Breast epithelium (tissue), 4 donors: Measurements from ENCODE around the gene SLC17A4. TPM values are rescaled to one million over a fixed set of nuclear protein-coding genes. Genes with fewer than 3 reads are reported as not detected.

ENCODE experiments used
- DNase-seq, 2 donors: peaks; one replicate each; pipeline ENCODE4 v3.0.0-alpha.2; 2019; ENCODE audit warnings: low spot score in 2 of 2
- H3K27ac ChIP-seq, 2 donors: fragments of 200-600 bp; sonication (generic) in 1 of 2; one replicate each; pipeline ENCODE4 v1.5.1; 2016 to 2019; ENCODE audit warnings: mild to moderate bottlenecking in 1 of 2
- H3K27me3 ChIP-seq, 2 donors: fragments of 200-600 bp; sonication (generic) in 1 of 2; one replicate each; pipeline versions ENCODE4 v1.5.1 to v1.6.0; 2017 to 2019; ENCODE audit warnings: control low read depth in 1 of 2, mild to moderate bottlenecking in 1 of 2
- H3K36me3 ChIP-seq: fragments of 200-600 bp; one replicate; pipeline ENCODE4 v1.5.1; 2019
- H3K4me1 ChIP-seq, 2 donors: fragments of 200-600 bp; sonication (generic); one replicate each; pipeline ENCODE4 v1.5.1; 2016 to 2019; ENCODE audit warnings: control low read depth in 1 of 2
- H3K4me3 ChIP-seq, 3 donors: fragments of 200-600 bp; sonication (generic); 1 replicate in 2 of 3; 2 replicates in 1 of 3; pipeline ENCODE4 v1.5.1; 2016 to 2019; ENCODE audit warnings: mild to moderate bottlenecking in 3 of 3, moderate library complexity in 2 of 3
- H3K9me3 ChIP-seq, 2 donors: fragments of 200-600 bp; sonication (generic) in 1 of 2; one replicate each; pipeline ENCODE4 v1.5.1; 2016 to 2019; ENCODE audit warnings: control low read depth in 1 of 2
- POLR2A ChIP-seq: fragments of 450-650 bp; IDR thresholded peaks from one replicate; pipeline ENCODE4 v1.6.1; 2016; ENCODE audit warnings: antibody characterized with exemption, mild to moderate bottlenecking, moderate library complexity
- POLR2AphosphoS5 ChIP-seq, 3 donors: sonication (generic); formaldehyde crosslinking; IDR thresholded peaks; one replicate each; pipeline ENCODE4 v1.6.1; 2017; ENCODE audit warnings: antibody characterized with exemption in 3 of 3
- intact Hi-C: fragments of 100-400 bp; cut with DNase I; formaldehyde crosslinking; loops from one replicate; pipeline ENCODE4 v1.15.1; 2023; ENCODE audit warnings: low total_unique reads
- total RNA-seq, 3 donors: library from RNA; depleted of rRNA; stranded (reverse); fragments of >200 nt; gene quantifications; one replicate each; pipeline ENCODE4 v1.1.0, GENCODE V29; 2016
- TF ChIP-seq, protein P1 (sequence below), 3 donors: fragments of 450-650 bp; IDR thresholded peaks; one replicate each; pipeline ENCODE4 v1.5.1; 2016 to 2017; ENCODE audit warnings: antibody characterized with exemption in 3 of 3, mild to moderate bottlenecking in 3 of 3, moderate library complexity in 3 of 3

SLC17A4 gene
- total RNA-seq, 3 donors from 2014 or later, result 0.98 TPM; not detected in 2

DNA sequence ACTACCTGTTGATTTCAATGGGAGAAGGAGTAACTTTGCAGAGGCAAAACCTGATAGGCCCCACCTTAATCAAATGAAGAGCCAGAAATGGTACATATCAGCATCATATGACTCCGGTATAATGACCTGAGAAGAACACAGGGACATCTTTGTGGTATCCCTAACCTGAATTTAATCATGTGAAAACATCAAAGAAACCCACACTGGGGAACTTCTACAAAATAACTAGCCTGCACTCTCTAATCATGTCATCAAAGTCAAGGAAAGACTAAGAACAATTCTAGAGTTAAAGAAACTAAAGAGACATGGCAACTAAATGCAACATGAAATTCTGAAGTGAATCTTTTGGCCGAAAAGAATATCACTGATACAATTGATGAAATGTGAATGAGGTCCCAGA lies 34.9 kb downstream of the SLC17A4 start:
- no peak overlapping the region for H3K4me3 ChIP-seq
- TF ChIP-seq POLR2A (no peak), POLR2AphosphoS5 (IDR thresholded peaks at IDR 0.05) (no peak)
- TF ChIP-seq, protein P1, sequence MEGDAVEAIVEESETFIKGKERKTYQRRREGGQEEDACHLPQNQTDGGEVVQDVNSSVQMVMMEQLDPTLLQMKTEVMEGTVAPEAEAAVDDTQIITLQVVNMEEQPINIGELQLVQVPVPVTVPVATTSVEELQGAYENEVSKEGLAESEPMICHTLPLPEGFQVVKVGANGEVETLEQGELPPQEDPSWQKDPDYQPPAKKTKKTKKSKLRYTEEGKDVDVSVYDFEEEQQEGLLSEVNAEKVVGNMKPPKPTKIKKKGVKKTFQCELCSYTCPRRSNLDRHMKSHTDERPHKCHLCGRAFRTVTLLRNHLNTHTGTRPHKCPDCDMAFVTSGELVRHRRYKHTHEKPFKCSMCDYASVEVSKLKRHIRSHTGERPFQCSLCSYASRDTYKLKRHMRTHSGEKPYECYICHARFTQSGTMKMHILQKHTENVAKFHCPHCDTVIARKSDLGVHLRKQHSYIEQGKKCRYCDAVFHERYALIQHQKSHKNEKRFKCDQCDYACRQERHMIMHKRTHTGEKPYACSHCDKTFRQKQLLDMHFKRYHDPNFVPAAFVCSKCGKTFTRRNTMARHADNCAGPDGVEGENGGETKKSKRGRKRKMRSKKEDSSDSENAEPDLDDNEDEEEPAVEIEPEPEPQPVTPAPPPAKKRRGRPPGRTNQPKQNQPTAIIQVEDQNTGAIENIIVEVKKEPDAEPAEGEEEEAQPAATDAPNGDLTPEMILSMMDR (IDR thresholded peaks at IDR 0.05), result no peak
- no peak overlapping the region for H3K27ac ChIP-seq
- no peak for DNase-seq
- H3K36me3 ChIP-seq, result no peaks in the 10 kb centered on the region
- no peaks in the 10 kb centered on the region for H3K9me3 ChIP-seq
- no peaks in the 10 kb centered on the region for H3K4me1 ChIP-seq
- no peaks in the 10 kb centered on the region for H3K27me3 ChIP-seq
- intact Hi-C loops, result no loop called here

DNA sequence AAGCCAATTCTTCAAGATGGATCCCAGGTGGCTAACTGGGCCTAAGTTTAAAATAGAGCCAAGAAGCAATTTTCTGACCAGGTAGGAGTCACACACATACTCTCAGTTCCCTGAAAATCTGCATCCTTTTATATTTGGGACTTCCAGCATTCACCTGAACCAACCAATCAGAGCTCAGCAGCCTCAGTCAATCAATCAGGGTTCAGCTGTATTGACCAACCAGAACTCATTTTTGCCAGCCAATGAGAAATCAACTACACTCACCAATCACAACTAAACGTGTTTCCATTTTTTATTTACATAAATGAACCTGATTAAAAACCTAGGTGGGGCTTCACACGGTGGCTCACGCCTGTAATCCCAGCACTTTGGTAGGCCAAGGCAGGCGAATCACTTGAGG lies 37.5 kb downstream of the SLC17A4 start:
- intact Hi-C loops, result no loop called here
- TF ChIP-seq POLR2AphosphoS5 (IDR thresholded peaks at IDR 0.05), result no peak
- no peak for TF ChIP-seq POLR2A
- TF ChIP-seq, protein P1 (IDR thresholded peaks at IDR 0.05), result no peak
- no peaks in the 10 kb centered on the region for H3K4me1 ChIP-seq
- H3K27ac ChIP-seq, result no peak overlapping the region
- no peak for DNase-seq
- H3K27me3 ChIP-seq, result no peaks in the 10 kb centered on the region
- no peaks in the 10 kb centered on the region for H3K9me3 ChIP-seq
- H3K36me3 ChIP-seq, result no peaks in the 10 kb centered on the region
- H3K4me3 ChIP-seq, result no peak overlapping the region

DNA sequence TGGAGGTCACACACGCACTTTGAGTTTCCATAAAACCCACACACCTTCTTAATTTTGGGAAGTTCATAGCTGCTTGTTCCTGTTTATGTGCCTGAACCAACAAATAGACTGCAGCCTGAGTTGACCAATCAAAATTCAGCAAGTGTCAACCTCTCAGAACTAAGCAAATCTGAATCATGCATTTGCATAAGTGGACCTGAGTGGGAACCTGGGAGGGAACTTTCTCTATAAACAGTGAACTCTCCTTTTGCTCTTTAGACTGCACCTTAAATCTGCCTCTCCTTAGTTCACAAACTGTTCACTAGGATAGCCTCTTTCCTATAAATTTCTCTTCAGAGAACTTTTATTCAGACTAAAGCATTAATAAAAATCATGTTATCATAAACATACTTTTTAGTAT lies 39.4 kb downstream of the SLC17A4 start:
- DNase-seq, result no peak
- TF ChIP-seq, protein P1 (IDR thresholded peaks at IDR 0.05), result no peak
- TF ChIP-seq POLR2AphosphoS5 (IDR thresholded peaks at IDR 0.05) (no peak), POLR2A (no peak)

DNA sequence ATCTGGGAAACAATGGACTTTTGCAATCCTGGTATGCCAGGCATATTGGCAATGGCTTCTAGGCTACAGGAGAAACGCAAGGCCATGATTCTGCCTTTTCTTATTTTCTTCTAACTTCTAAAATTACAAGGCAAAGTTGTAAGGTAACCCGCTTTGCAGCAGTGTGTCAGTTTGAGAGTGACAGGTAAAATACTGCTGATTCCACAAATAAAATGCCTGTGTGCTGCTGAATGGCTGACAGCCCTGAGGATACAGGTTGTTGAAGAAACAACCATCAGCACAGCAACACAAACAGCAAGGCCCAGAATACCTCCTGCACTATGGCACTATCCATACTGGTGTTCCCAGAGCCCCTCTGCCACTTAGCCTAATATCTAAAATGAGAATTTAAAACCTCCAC lies 40.2 kb downstream of the SLC17A4 start:
- H3K4me3 ChIP-seq, result no peak overlapping the region

More for the DNA sequence above, 39.4 kb downstream of the SLC17A4 start:
- Histone ChIP-seq H3K4me1 (no peaks in the 10 kb centered on the region), H3K27me3 (no peaks in the 10 kb centered on the region), H3K4me3 (no peak overlapping the region), H3K9me3 (no peaks in the 10 kb centered on the region), H3K27ac (no peak overlapping the region), H3K36me3 (no peaks in the 10 kb centered on the region)
- intact Hi-C loops, result no loop called here

DNA sequence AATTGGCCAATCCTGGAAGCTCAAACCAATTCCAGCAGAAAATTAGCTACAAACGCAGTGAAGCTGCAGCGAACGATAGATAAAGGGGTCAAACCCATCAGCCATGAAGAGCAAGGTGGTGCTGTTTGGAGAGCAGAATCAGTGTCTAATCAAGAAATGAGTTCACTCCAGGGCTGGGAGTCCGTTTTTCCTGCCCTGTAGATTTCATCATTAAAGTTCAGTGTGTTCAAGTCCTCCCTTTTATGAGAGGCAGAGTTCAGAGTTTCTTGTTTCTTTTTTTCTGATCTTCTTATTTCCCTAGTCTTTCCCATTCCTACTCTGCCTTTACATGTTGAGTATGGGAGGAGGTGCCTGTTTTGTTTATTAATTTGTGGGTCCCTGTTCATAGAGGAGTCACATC lies 46.9 kb downstream of the SLC17A4 start:
- Histone ChIP-seq H3K27me3 (no peaks in the 10 kb centered on the region), H3K36me3 (no peaks in the 10 kb centered on the region), H3K9me3 (no peaks in the 10 kb centered on the region), H3K27ac (no peak overlapping the region), H3K4me3 (no peak overlapping the region), H3K4me1 (no peaks in the 10 kb centered on the region)
- TF ChIP-seq POLR2AphosphoS5 (IDR thresholded peaks at IDR 0.05) (no peak), POLR2A (no peak)
- TF ChIP-seq, protein P1 (IDR thresholded peaks at IDR 0.05), result no peak
- DNase-seq, result no peak
- intact Hi-C loops, result no loop called here

More for the DNA sequence above, 40.2 kb downstream of the SLC17A4 start:
- Histone ChIP-seq H3K36me3 (no peaks in the 10 kb centered on the region), H3K4me1 (no peaks in the 10 kb centered on the region), H3K9me3 (no peaks in the 10 kb centered on the region), H3K27me3 (no peaks in the 10 kb centered on the region), H3K27ac (no peak overlapping the region)
- no peak for DNase-seq
- intact Hi-C loops, result no loop called here
- TF ChIP-seq, protein P1 (IDR thresholded peaks at IDR 0.05), result no peak
- TF ChIP-seq POLR2AphosphoS5 (IDR thresholded peaks at IDR 0.05), result no peak
- no peak for TF ChIP-seq POLR2A
